Measurements from ENCODE around the gene STRN.
"Not testable (repeated sequence)": the region's sequence is repeated elsewhere in the genome, so short reads cannot be mapped to it uniquely, and the experiment has no call there.

Gene STRN

GRCh38 chr2:36993841-36994620 lies 27.7 kb upstream of the STRN start:
- H3K4me3 ChIP-seq (ENCODE audit: low read depth, low read length): no peak overlapping the region
- peak; percentile 4 for DNase-seq (ENCODE audit: low read depth)
- TF ChIP-seq CTCF (conservative IDR thresholded peaks at IDR 0.05; ENCODE audit: low read depth, low read length): no peak

DNA sequence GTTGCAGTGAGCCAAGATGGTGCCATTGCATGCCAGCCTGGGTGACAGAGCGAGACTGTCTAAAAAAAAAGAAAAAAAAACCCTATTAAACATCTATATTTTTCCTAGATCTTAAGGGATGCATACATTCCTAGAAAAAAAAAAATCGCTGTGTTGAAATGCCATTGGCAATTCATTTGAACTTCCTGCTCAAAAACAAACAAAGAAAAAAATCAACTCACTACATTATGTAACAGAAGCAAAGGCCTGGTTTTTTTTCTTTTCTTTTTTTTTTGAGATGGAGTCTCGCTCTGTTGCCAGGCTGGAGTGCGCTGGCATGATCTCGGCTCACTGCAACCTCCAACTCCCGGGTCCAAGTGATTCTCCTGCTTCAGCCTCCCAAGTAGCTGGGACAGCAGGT lies 21.7 kb upstream of the STRN start:
- no peak overlapping the region for H3K4me3 ChIP-seq (ENCODE audit: low read depth, low read length)
- no peak for TF ChIP-seq CTCF (conservative IDR thresholded peaks at IDR 0.05; ENCODE audit: low read depth, low read length)
- no peak for DNase-seq (ENCODE audit: low read depth)

GRCh38 chr2:36982467-36982866 lies 16.1 kb upstream of the STRN start:
- DNase-seq (ENCODE audit: low read depth): no peak
- no peak overlapping the region for H3K4me3 ChIP-seq (ENCODE audit: low read depth, low read length)
- no peak for TF ChIP-seq CTCF (conservative IDR thresholded peaks at IDR 0.05; ENCODE audit: low read depth, low read length)

- TF ChIP-seq CTCF (conservative IDR thresholded peaks at IDR 0.05; ENCODE audit: low read depth, low read length): no peak
- H3K4me3 ChIP-seq (ENCODE audit: low read depth, low read length): no peak overlapping the region
- DNase-seq (ENCODE audit: low read depth): no peak
These were observed 15.6 kb upstream of the STRN start for GRCh38 chr2:36981911-36982310.

GRCh38 chr2:36979007-36979406 lies 12.7 kb upstream of the STRN start:
- not testable (repeated sequence) for DNase-seq (ENCODE audit: low read depth); H3K4me3 ChIP-seq (ENCODE audit: low read depth, low read length)

- no peak overlapping the region for H3K4me3 ChIP-seq (ENCODE audit: low read depth, low read length)
- no peak for TF ChIP-seq CTCF (conservative IDR thresholded peaks at IDR 0.05; ENCODE audit: low read depth, low read length)
- DNase-seq (ENCODE audit: low read depth): no peak
These were observed 9.7 kb upstream of the STRN start for GRCh38 chr2:36976065-36976464.

DNA sequence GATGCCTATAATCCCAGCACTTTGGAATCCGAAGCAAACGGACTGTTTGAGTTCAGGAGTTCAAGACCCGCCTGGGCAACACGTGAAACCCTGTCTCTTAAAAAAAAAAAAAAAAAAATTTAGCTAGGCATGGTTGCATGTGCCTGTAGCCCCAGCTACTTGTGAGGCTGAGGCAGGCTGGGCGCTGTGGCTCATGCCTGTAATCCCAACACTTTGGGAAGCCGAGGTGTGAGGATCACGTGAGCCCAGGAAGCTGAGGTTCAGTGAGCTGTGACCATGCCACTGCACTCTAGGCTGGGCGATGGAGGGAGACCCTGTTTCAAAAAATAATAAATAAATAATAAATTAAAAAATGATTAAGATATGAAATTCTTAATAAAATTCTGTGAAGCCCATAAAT lies 9.0 kb upstream of the STRN start:
- H3K4me3 ChIP-seq (ENCODE audit: low read depth, low read length): no peak overlapping the region
- no peak for DNase-seq (ENCODE audit: low read depth)
- no peak for TF ChIP-seq CTCF (conservative IDR thresholded peaks at IDR 0.05; ENCODE audit: low read depth, low read length)

Data from choroid plexus epithelial cell (primary cell).